ENCODE results near the gene FOXR1.

The FOXR1 gene

DNA sequence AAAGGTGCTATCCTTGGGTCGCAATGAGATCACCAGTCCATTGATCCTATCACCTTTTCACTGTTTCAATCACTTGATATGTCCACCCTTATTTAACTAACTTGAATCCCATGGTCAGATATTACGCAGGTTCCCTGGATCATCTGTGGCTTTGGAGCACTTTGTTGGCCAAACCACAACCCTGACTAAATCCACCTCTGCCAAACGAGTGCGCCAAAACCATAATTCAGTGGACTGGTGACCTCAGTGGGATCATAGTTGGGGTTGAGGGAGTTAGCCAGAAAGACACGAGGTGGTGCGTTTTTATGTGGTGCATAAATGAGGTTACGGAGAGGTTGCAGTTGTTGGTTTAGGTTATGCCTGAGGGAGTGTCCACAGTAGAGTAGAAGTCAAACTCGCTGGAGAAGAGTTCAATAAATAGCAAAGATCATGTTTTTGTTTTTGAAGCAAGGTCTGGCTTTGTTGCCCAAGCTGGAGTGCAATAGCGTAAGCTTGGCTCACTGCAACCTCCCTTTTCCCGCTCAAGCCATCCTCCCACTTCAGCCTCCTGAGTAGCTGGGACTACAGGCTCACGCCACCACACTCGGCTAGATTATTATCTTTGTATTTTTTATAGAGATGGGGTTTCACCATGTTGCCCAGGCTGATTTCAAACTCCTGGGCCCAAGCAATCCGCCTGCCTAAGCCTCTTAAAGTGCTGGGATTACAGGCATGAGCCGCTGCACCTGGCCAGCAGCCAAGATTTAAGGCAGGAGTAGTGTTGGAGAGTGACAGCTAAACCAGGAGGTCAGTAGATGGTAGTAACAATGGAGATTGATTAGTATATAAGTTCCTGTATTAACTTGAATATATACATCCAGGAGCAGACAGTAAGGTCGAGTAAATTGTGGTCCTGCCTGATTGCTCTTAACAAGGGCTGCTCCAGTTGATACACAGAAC lies 4.5 kb downstream of the FOXR1 start:
- Histone ChIP-seq H3K4me3 (ENCODE audit: low read depth, low read length) (no peak overlapping the region), H3K36me3 (ENCODE audit: control insufficient read depth in 2 of 2, insufficient read depth in 1 of 2, low read length in 2 of 2) (no peaks in the 10 kb centered on the region), H3K9me3 (ENCODE audit: control insufficient read depth, insufficient read depth, low read depth, low read length) (no peaks in the 10 kb centered on the region), H3K4me1 (ENCODE audit: control insufficient read depth, insufficient read depth, low read length) (no peaks in the 10 kb centered on the region), H3K27ac (ENCODE audit: extremely low read depth, low read depth, low read length) (no peak overlapping the region)
- TF ChIP-seq SETDB1 (IDR thresholded peaks at IDR 0.05; ENCODE audit: insufficient read length, low read length) (peak; percentile 29), ZBTB17 (tag by site-specific recombination; IDR thresholded peaks at IDR 0.05) (0 out of 2 replicates have a peak, but pooled peaks have one; percentile 22), ZNF585B (tag by site-specific recombination; IDR thresholded peaks at IDR 0.05) (no peak), TRIM28 (IDR thresholded peaks at IDR 0.05; ENCODE audit: borderline replicate concordance, low read length) (no peak), ZNF239 (tag by site-specific recombination; IDR thresholded peaks at IDR 0.05) (no peak), KLF1 (tag by site-specific recombination; IDR thresholded peaks at IDR 0.05) (no peak), GFI1B (tag by site-specific recombination; IDR thresholded peaks at IDR 0.05) (0 out of 2 replicates have a peak, but pooled peaks have one; percentile 30), WT1 (tag by site-specific recombination; IDR thresholded peaks at IDR 0.05) (0 out of 2 replicates have a peak, but pooled peaks have one; percentile 19), ZNF335 (tag by site-specific recombination; conservative IDR thresholded peaks at IDR 0.05) (no peak)
- TF ChIP-seq, protein P1, sequence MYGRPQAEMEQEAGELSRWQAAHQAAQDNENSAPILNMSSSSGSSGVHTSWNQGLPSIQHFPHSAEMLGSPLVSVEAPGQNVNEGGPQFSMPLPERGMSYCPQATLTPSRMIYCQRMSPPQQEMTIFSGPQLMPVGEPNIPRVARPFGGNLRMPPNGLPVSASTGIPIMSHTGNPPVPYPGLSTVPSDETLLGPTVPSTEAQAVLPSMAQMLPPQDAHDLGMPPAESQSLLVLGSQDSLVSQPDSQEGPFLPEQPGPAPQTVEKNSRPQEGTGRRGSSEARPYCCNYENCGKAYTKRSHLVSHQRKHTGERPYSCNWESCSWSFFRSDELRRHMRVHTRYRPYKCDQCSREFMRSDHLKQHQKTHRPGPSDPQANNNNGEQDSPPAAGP (tag by site-specific recombination; IDR thresholded peaks at IDR 0.05), result no peak
- TF ChIP-seq, protein P2, sequence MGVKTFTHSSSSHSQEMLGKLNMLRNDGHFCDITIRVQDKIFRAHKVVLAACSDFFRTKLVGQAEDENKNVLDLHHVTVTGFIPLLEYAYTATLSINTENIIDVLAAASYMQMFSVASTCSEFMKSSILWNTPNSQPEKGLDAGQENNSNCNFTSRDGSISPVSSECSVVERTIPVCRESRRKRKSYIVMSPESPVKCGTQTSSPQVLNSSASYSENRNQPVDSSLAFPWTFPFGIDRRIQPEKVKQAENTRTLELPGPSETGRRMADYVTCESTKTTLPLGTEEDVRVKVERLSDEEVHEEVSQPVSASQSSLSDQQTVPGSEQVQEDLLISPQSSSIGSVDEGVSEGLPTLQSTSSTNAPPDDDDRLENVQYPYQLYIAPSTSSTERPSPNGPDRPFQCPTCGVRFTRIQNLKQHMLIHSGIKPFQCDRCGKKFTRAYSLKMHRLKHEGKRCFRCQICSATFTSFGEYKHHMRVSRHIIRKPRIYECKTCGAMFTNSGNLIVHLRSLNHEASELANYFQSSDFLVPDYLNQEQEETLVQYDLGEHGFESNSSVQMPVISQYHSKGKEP (tag by site-specific recombination; IDR thresholded peaks at IDR 0.05), result peak; percentile 12; the same call in 1 of the 2 replicates
- ChIA-PET CTCF (interaction anchor here (0.6 kb wide), 2 partner anchors 37 to 49 kb away, joined by 3 read pairs; no protein-coding TSS in a partner anchor), POLR2A (no interaction called here)

DNA sequence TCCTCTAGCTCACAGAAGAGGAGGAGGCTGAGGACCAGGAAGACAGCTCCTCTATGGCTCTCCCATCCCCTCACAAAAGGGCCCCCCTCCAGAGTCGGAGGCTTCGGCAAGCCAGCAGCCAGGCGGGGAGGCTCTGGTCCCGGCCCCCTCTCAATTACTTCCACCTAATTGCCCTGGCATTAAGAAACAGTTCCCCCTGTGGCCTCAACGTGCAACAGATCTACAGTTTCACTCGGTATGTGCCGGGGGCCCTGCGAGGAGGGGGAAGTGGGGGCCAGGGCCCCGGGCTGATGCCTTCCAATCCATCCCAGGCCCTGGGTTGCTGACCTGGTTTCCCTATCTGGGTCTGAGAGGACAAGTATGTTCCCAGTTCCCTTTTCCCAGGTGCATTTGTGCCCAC lies 7.9 kb downstream of the FOXR1 start:
- Histone ChIP-seq H3K4me1 (ENCODE audit: control insufficient read depth, insufficient read depth, low read length) (no peaks in the 10 kb centered on the region), H3K9me3 (ENCODE audit: control insufficient read depth, insufficient read depth, low read depth, low read length) (no peaks in the 10 kb centered on the region), H3K27ac (ENCODE audit: extremely low read depth, low read depth, low read length) (no peak overlapping the region), H3K4me3 (ENCODE audit: low read depth, low read length) (no peak overlapping the region), H3K36me3 (ENCODE audit: control insufficient read depth in 2 of 2, insufficient read depth in 1 of 2, low read length in 2 of 2) (no peaks in the 10 kb centered on the region)
- ChIA-PET POLR2A (no interaction called here), CTCF (no interaction called here)
- TF ChIP-seq, protein P3, sequence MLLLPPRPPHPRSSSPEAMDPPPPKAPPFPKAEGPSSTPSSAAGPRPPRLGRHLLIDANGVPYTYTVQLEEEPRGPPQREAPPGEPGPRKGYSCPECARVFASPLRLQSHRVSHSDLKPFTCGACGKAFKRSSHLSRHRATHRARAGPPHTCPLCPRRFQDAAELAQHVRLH (tag by site-specific recombination; IDR thresholded peaks at IDR 0.05), result no peak
- TF ChIP-seq ZNF302 (tag by site-specific recombination; IDR thresholded peaks at IDR 0.05; ENCODE audit: low read depth) (no peak), KLF7 (tag by site-specific recombination; IDR thresholded peaks at IDR 0.05; ENCODE audit: borderline replicate concordance) (no peak), ZBTB21 (tag by site-specific recombination; IDR thresholded peaks at IDR 0.05) (no peak), ZNF23 (tag by site-specific recombination; IDR thresholded peaks at IDR 0.05; ENCODE audit: borderline replicate concordance) (no peak), ZNF558 (tag by site-specific recombination; IDR thresholded peaks at IDR 0.05) (no peak), MEIS1 (CRISPR knock-in tag; IDR thresholded peaks at IDR 0.05; ENCODE audit: borderline replicate concordance) (no peak), ZNF16 (tag by site-specific recombination; IDR thresholded peaks at IDR 0.05; ENCODE audit: low read depth) (no peak), ZNF501 (tag by site-specific recombination; IDR thresholded peaks at IDR 0.05) (no peak), ZNF785 (tag by site-specific recombination; IDR thresholded peaks at IDR 0.05) (no peak), HOXA7 (CRISPR knock-in tag; IDR thresholded peaks at IDR 0.05; ENCODE audit: borderline replicate concordance) (no peak), GLI2 (tag by site-specific recombination; IDR thresholded peaks at IDR 0.05; ENCODE audit: borderline replicate concordance, low read depth) (no peak), ZNF623 (tag by site-specific recombination; IDR thresholded peaks at IDR 0.05) (no peak), ZBTB8A (tag by site-specific recombination; IDR thresholded peaks at IDR 0.05) (no peak), ZNF701 (tag by site-specific recombination; IDR thresholded peaks at IDR 0.05) (no peak)
- TF ChIP-seq, protein P4, sequence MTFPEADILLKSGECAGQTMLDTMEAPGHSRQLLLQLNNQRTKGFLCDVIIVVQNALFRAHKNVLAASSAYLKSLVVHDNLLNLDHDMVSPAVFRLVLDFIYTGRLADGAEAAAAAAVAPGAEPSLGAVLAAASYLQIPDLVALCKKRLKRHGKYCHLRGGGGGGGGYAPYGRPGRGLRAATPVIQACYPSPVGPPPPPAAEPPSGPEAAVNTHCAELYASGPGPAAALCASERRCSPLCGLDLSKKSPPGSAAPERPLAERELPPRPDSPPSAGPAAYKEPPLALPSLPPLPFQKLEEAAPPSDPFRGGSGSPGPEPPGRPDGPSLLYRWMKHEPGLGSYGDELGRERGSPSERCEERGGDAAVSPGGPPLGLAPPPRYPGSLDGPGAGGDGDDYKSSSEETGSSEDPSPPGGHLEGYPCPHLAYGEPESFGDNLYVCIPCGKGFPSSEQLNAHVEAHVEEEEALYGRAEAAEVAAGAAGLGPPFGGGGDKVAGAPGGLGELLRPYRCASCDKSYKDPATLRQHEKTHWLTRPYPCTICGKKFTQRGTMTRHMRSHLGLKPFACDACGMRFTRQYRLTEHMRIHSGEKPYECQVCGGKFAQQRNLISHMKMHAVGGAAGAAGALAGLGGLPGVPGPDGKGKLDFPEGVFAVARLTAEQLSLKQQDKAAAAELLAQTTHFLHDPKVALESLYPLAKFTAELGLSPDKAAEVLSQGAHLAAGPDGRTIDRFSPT (tag by site-specific recombination; IDR thresholded peaks at IDR 0.05), result no peak
- TF ChIP-seq, protein P5, sequence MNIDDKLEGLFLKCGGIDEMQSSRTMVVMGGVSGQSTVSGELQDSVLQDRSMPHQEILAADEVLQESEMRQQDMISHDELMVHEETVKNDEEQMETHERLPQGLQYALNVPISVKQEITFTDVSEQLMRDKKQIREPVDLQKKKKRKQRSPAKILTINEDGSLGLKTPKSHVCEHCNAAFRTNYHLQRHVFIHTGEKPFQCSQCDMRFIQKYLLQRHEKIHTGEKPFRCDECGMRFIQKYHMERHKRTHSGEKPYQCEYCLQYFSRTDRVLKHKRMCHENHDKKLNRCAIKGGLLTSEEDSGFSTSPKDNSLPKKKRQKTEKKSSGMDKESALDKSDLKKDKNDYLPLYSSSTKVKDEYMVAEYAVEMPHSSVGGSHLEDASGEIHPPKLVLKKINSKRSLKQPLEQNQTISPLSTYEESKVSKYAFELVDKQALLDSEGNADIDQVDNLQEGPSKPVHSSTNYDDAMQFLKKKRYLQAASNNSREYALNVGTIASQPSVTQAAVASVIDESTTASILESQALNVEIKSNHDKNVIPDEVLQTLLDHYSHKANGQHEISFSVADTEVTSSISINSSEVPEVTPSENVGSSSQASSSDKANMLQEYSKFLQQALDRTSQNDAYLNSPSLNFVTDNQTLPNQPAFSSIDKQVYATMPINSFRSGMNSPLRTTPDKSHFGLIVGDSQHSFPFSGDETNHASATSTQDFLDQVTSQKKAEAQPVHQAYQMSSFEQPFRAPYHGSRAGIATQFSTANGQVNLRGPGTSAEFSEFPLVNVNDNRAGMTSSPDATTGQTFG (tag by site-specific recombination; IDR thresholded peaks at IDR 0.05; ENCODE audit: borderline replicate concordance), result no peak

Measured in HEK293 (cell line).